BLaER1 (cell line): Measurements from ENCODE around the gene TFE3.
A peak's percentile ranks its signal among the peaks of the same experiment; 100 is the strongest.

Source experiments
- H3K27ac ChIP-seq: shearing (Covaris generic); formaldehyde crosslinking; 2 replicates; pipeline ENCODE4 v1.8.1; 2022
- H3K27me3 ChIP-seq: shearing (Covaris generic); formaldehyde crosslinking; 2 replicates; pipeline ENCODE4 v1.8.1; 2022
- H3K36me3 ChIP-seq: shearing (Covaris generic); formaldehyde crosslinking; 2 replicates; pipeline ENCODE4 v1.8.1; 2022
- H3K4me1 ChIP-seq: shearing (Covaris generic); formaldehyde crosslinking; 2 replicates; pipeline ENCODE4 v1.8.1; 2022
- H3K4me2 ChIP-seq: shearing (Covaris generic); formaldehyde crosslinking; 2 replicates; pipeline ENCODE4 v1.8.1; 2022
- H3K4me3 ChIP-seq: shearing (Covaris generic); formaldehyde crosslinking; 2 replicates; pipeline ENCODE4 v1.8.1; 2022
- H3K9ac ChIP-seq: shearing (Covaris generic); formaldehyde crosslinking; 2 replicates; pipeline ENCODE4 v1.8.1; 2022
- H3K9me3 ChIP-seq: shearing (Covaris generic); formaldehyde crosslinking; 2 replicates; pipeline ENCODE4 v1.8.1; 2022
- H4K20me1 ChIP-seq: shearing (Covaris generic); formaldehyde crosslinking; 2 replicates; pipeline ENCODE4 v1.8.1; 2022
- Cebpa-rat ChIP-seq: shearing (Covaris generic); IDR thresholded peaks from 2 replicates; pipeline ENCODE4 v1.8.1; 2022

Gene TFE3

GRCh38 chrX:49043220-49043986 is at the start of gene TFE3:
TFE3 (minus strand) TSS chrX:49043357; CDS start chrX:49043226, 131 bp downstream.
- peak within 1 kb of the TSS; percentile 87 for H3K9ac ChIP-seq
- peaks cover 9% of the 10 kb centered on the region for H3K36me3 ChIP-seq
- 0 out of 2 replicates have a peak, but pooled peaks cover 3% of the 10 kb centered on the region for H3K9me3 ChIP-seq
- H3K27ac ChIP-seq = peak within 1 kb of the TSS; percentile 85
- H3K27me3 ChIP-seq = peaks cover 10% of the 10 kb centered on the region; the same call in 1 of the 2 replicates
- peak within 1 kb of the TSS; percentile 76 for H3K4me3 ChIP-seq
- 0 out of 2 replicates have a peak, but pooled peaks cover 10% of the 10 kb centered on the region for H4K20me1 ChIP-seq
- H3K4me1 ChIP-seq = peaks cover 37% of the 10 kb centered on the region
- H3K4me2 ChIP-seq = peak within 1 kb of the TSS; percentile 76
- no peak for TF ChIP-seq Cebpa-rat

- Histone ChIP-seq H4K20me1 (no peaks in the 10 kb centered on the region), H3K4me2 (no peak overlapping the region), H3K9me3 (no peaks in the 10 kb centered on the region), H3K9ac (no peak overlapping the region), H3K27me3 (peaks cover 43% of the 10 kb centered on the region), H3K4me3 (no peak overlapping the region), H3K27ac (no peak overlapping the region), H3K4me1 (no peaks in the 10 kb centered on the region), H3K36me3 (no peaks in the 10 kb centered on the region)
- TF ChIP-seq Cebpa-rat = no peak
These were observed 46.4 kb upstream of the TFE3 start for GRCh38 chrX:49089553-49089952.

- no peak overlapping the region for H3K27ac ChIP-seq
- TF ChIP-seq Cebpa-rat = no peak
- H3K4me2 ChIP-seq = no peak overlapping the region
- peaks cover 23% of the 10 kb centered on the region; the same call in 1 of the 2 replicates for H3K27me3 ChIP-seq
- H3K9me3 ChIP-seq = no peaks in the 10 kb centered on the region
- no peak overlapping the region for H3K4me3 ChIP-seq
- no peaks in the 10 kb centered on the region for H4K20me1 ChIP-seq
- H3K4me1 ChIP-seq = no peaks in the 10 kb centered on the region
- peaks cover 7% of the 10 kb centered on the region; the same call in 1 of the 2 replicates for H3K36me3 ChIP-seq
- no peak overlapping the region for H3K9ac ChIP-seq
These were observed 39.2 kb upstream of the TFE3 start for GRCh38 chrX:49082271-49082871.

GRCh38 chrX:49079489-49080428 is 36.6 kb upstream of the TFE3 start, which contains the start of gene WDR45:
WDR45 (minus strand) TSS chrX:49079887; CDS start chrX:49078095, 1,792 bp downstream.
- TF ChIP-seq Cebpa-rat = no peak
- peak within 1 kb of the TSS; percentile 72 for H3K4me3 ChIP-seq
- peaks cover 14% of the 10 kb centered on the region; the same call in 1 of the 2 replicates for H3K27me3 ChIP-seq
- peak within 1 kb of the TSS; percentile 85 for H3K4me2 ChIP-seq
- H3K27ac ChIP-seq = peak within 1 kb of the TSS; percentile 80
- H3K9ac ChIP-seq = peak within 1 kb of the TSS; percentile 78
- no peaks in the 10 kb centered on the region for H3K9me3 ChIP-seq
- no peaks in the 10 kb centered on the region for H4K20me1 ChIP-seq
- peaks cover 7% of the 10 kb centered on the region; the same call in 1 of the 2 replicates for H3K36me3 ChIP-seq
- H3K4me1 ChIP-seq = peaks cover under 1% of the 10 kb centered on the region; the same call in 1 of the 2 replicates

GRCh38 chrX:49077941-49078340 is 34.8 kb upstream of the TFE3 start:
- Histone ChIP-seq H3K27me3 (peaks cover 12% of the 10 kb centered on the region; the same call in 1 of the 2 replicates), H3K4me1 (peaks cover 11% of the 10 kb centered on the region), H3K4me2 (no peak overlapping the region), H3K27ac (no peak overlapping the region), H3K4me3 (no peak overlapping the region), H3K36me3 (peaks cover 7% of the 10 kb centered on the region; the same call in 1 of the 2 replicates), H3K9ac (no peak overlapping the region), H4K20me1 (no peaks in the 10 kb centered on the region), H3K9me3 (no peaks in the 10 kb centered on the region; the same call in 1 of the 2 replicates)
- TF ChIP-seq Cebpa-rat = no peak

GRCh38 chrX:49075347-49075746 is 32.2 kb upstream of the TFE3 start:
- H3K4me3 ChIP-seq = no peak overlapping the region
- H3K27ac ChIP-seq = no peak overlapping the region

GRCh38 chrX:49073601-49074575 is 30.7 kb upstream of the TFE3 start, which contains the start of gene PRAF2:
PRAF2 (minus strand) TSS chrX:49074002; CDS start chrX:49073987, 15 bp downstream.
- Histone ChIP-seq H3K4me1 (peaks cover 20% of the 10 kb centered on the region), H3K27me3 (peaks cover 16% of the 10 kb centered on the region; the same call in 1 of the 2 replicates), H3K36me3 (peaks cover 16% of the 10 kb centered on the region; the same call in 1 of the 2 replicates), H3K9ac (peak within 1 kb of the TSS; percentile 64), H3K4me2 (peak within 1 kb of the TSS; percentile 82), H4K20me1 (peaks cover 10% of the 10 kb centered on the region), H3K27ac (peak within 1 kb of the TSS; percentile 51; the same call in 1 of the 2 replicates), H3K9me3 (no peaks in the 10 kb centered on the region; the same call in none of the 2 replicates), H3K4me3 (peak within 1 kb of the TSS; percentile 75)
- no peak for TF ChIP-seq Cebpa-rat

More at GRCh38 chrX:49075347-49075746, 32.2 kb upstream of the TFE3 start:
- Histone ChIP-seq H3K9ac (no peak overlapping the region), H3K36me3 (peaks cover 10% of the 10 kb centered on the region; the same call in 1 of the 2 replicates), H3K4me2 (no peak overlapping the region), H3K9me3 (no peaks in the 10 kb centered on the region; the same call in none of the 2 replicates), H3K27me3 (peaks cover 12% of the 10 kb centered on the region; the same call in 1 of the 2 replicates), H4K20me1 (0 out of 2 replicates have a peak, but pooled peaks cover 4% of the 10 kb centered on the region), H3K4me1 (peaks cover 20% of the 10 kb centered on the region)
- TF ChIP-seq Cebpa-rat = no peak

GRCh38 chrX:49072712-49073095 is 29.5 kb upstream of the TFE3 start:
- peaks cover 20% of the 10 kb centered on the region for H3K4me1 ChIP-seq
- peak overlapping the region; percentile 64 for H3K9ac ChIP-seq
- H4K20me1 ChIP-seq = peaks cover 16% of the 10 kb centered on the region
- no peak for TF ChIP-seq Cebpa-rat
- H3K9me3 ChIP-seq = no peaks in the 10 kb centered on the region; the same call in none of the 2 replicates
- H3K27ac ChIP-seq = no peak overlapping the region
- H3K4me2 ChIP-seq = peak overlapping the region; percentile 82
- H3K27me3 ChIP-seq = peaks cover 13% of the 10 kb centered on the region; the same call in 1 of the 2 replicates
- H3K4me3 ChIP-seq = peak overlapping the region; percentile 75
- peaks cover 14% of the 10 kb centered on the region; the same call in 1 of the 2 replicates for H3K36me3 ChIP-seq
